GM19193 (cell line): Measurements from ENCODE around the gene PDZK1IP1.

Experiments used
- POLR2A ChIP-seq: IDR thresholded peaks from 4 replicates; pipeline ENCODE4 v1.6.1; 2011; ENCODE audit not compliant: insufficient read depth, insufficient read length; ENCODE audit errors: extremely low read depth

Gene PDZK1IP1

DNA sequence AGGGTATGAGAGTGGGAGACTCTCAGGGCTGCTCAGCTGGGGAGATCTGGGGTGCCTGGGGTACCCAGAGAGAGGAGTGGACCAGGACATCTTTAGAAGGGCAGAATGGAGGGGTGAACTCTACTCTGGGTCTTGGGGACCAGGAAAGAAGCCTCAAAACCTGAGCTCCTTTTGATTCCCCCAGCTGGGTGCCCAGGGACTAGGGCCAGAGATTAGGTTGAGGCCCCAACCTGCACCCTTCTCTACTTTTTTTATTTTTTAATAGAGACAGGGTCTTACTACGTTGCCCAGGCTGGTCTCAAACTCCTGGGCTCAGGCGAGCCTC, 1.9 kb downstream of the PDZK1IP1 start:
- TF ChIP-seq POLR2A: no peak

DNA sequence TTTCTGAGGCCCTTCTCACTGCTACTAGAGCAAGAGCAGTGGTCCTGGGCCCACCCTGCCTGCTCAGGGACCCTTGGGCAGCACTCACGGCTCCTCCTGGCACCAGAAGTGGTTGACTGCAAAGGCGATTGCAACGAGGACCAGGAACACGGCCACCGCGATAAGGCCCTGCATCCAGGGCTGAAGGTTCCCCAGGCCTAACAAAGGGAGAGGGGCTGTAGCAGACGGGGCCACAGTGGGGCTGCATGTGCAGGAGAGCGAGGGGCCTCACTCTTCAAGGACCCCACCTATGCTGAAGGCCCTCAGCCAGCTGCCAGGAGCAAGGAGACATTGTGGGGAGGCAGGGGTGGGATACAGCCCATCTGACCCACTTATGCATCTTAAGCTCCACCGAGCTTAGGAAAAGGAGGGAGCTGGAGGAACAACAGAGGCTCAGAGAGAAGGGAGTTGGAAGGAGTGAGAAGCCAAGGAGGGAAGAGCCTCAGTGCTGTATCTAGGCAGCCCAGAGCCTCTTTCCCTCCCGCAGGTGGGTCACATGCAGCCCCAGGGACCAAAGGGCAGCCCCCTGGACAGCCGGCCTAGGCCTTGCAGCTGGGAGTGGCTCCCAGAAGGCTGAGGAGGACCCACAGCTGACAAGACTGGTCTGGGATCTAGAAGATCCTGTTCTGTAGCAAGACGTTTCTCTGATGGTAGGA, 2.5 kb downstream of the PDZK1IP1 start:
- TF ChIP-seq POLR2A: no peak

DNA sequence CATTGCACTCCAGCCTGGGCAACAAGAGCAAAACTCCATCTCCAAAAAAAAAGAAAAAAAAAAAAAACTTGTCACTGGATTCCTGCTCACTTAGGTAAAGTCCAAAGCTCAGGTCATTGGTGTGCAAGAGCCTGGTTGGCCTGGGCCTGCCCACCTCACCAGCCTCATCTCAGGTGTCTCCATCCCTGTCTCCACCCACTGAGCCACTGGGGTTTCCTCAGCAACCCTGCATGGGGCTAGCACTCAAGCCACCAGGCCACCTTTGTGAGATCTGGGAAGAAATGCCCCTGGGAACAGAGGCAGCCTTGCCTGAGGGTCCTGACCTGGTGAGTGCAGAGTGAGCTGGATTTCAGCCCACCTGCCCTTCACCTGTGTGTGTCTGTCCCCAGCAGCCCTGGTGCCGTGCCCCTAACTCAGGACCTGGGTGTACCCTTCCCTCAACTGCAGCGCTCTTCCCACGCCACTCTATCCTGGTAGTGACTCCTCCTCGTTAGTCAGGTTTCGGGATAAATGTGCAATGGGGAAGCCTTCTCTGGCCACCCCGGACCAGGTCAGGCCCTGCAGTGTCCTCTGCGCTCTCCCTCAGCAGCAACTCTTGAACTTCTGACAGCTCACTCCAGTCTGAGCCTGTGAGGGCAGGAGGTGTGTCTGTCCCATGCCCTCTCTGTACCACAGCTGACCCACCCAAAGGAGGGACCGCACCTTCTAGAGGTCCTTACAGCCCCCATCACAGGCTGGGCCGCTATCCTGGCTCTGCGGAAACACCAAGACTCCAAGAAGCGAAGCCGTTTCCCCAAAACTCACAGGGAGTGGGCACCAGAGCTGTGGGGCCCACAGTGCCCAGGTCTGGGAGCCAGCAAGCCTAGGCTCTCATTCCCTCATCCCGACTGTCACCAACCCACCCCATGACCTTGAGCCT, 3.3 kb downstream of the PDZK1IP1 start:
- no peak for TF ChIP-seq POLR2A

DNA sequence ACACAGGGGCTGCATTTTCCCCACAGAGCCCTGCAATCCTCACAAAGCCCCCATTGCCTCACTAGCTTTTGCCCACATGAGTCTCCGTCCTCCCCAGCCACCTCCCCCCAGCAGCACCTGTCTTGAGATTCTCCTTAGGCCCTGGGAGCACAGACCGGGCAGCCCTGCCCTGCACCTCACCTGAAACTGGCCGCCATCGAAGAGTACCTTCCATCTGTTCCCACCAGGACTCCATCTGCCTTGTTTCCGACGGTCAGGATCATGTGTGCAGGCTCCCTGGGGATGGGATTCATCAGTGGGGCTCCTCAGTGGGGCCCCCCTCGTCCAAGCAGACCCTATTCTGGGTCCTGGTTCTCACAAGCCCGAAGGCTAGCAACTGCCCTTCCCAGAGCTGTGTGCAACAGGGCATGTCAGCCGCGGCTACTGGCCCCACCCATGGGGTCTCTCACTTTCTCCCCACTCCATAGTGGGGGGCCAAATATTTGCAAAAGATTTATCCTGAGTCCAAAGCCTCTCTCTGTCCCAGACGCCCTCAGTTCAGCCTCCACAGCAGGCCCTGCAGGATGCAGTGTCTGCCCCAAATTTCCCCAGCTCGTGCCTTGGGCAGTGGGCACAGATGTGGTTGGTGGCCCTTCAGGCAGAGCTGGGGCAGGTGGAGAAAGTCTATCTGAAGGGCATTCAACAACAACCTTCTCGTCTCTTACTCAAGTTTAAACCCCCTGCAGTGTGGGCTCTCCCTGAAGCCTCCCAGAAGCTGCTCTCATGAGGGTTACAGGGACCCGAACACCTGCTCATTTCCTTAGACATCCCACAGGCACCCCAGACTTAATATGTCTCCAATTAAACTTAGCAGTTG, 4.8 kb downstream of the PDZK1IP1 start:
- no peak for TF ChIP-seq POLR2A

DNA sequence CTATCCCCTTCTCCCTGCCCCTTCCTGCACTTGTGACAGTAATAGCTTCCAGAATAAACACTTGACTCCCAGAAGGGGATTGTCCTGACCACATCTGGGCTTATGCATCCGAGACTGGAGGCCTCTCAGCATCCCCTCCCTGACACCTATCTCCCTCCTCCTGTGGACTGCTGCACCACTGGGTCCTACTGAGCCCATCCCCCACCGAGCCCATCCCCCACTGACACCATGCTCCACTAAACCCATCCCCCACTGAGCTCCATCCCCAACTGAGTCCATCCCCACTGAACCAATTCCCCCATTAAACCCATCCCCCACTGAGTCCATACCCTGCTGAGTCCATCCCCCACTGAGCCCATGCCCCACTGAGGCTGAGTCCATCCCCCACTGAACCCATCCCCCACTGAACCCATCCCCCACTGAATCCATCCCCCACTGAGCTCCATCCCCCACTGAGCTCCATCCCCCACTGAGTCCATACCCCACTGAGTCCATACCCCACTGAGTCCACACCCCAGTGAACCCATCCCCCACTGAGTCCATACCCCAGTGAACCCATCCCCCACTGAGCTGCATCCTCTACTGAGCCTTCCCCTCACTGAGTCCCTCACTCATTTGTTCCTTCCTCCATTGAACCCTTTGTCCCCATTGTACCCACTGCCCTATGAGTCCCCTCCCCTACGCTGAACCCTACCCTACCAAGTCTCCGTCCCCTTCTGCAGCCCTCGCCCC, 5.6 kb downstream of the PDZK1IP1 start:
- TF ChIP-seq POLR2A: no peak

DNA sequence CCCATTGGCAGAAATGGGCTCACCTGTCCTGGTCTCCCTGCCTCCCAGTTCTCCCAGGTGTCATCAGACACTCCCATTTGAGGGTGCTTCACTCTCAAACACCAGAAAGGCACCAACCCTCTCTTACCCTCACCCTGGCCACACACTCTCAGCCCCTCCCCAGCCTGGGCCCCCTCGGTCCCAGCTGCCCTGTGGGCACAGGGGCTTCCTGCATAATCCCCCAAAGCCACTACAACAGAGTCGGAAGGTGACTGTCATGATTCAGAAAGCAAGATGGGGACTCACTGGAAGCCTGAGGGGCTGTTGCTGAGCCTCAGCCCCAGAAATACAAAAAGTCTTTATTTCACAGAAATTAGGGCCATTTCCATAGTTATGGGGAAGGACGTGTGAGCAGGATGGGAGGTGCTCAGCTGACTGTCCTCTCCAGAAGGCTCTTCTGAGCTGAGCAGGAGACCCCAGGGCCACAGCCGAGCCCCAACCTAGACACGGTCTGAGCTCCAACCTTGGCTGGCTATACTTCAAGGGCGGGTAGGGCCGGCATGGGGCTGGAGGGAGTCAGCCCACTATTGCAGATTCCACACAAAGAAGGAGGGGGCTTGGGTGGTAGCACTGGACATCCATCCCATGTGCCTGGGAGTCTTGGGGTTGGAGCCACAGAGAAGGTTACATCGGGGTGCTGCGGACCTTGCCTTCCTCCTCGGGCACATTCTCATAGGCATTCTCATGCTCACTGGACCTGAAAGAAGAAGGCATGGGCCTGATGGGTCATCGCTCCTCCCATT, 6.3 kb downstream of the PDZK1IP1 start:
- no peak for TF ChIP-seq POLR2A

DNA sequence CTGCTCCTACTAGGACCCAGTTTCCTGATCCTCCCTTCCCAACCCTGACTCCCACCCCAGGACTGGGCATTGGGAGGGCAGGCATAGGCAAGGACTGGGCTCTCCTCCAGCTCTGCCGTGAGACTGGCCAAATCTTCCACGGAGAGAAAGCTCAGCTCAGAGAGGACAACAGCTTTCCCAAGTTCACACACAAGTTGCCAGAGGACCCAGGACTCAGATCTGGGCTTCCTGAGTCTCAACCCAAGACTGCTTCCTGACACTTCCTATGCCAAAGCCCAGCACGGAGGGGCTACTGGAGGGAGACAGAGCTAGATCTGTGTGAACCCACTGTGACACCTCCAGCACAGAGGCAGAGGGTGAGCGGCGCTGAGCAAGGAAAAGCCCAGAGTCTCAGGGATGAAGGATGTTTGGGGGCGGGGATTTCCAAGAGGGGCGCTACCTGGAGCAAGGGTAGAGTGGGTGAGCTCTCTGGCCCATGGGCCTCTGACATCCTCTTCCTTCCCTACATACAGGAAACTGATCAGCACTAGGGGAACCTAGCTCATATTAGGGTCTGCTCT, 7.1 kb downstream of the PDZK1IP1 start:
- no peak for TF ChIP-seq POLR2A

DNA sequence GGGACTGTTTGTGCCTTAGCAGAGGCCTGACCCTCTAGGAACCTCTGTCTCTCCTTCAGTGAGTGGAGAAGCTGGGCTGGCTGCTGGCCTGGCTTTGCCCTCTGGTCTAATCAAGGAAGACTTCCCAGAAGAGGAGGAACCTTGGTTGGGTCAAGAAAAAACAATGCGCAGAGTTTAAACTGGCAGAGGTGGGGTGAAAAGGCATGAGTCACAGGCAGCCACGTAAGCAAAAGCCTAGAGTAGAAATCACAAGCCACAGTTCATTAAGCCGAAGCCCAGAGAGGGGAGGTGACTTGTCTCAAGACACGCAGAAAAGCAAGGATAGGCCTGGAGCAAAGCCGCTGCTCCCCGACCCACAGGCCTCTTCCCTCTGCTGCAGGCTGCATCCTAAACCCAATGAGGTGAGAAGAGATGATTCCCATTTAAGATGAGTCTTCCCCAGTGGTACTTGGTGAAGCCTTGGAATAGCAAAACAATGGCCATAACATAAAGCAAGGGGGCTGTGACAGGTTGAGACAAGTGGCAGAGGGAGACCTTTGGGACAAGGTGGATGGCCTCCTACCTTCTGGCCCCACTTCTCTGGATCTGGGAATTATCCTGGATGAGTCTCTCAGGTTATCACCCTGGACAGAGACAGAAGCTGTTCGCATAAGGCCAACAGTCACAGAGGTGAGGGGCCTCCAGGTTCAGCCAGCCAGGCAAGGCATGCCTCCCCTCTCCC, 7.7 kb downstream of the PDZK1IP1 start:
- TF ChIP-seq POLR2A: no peak

DNA sequence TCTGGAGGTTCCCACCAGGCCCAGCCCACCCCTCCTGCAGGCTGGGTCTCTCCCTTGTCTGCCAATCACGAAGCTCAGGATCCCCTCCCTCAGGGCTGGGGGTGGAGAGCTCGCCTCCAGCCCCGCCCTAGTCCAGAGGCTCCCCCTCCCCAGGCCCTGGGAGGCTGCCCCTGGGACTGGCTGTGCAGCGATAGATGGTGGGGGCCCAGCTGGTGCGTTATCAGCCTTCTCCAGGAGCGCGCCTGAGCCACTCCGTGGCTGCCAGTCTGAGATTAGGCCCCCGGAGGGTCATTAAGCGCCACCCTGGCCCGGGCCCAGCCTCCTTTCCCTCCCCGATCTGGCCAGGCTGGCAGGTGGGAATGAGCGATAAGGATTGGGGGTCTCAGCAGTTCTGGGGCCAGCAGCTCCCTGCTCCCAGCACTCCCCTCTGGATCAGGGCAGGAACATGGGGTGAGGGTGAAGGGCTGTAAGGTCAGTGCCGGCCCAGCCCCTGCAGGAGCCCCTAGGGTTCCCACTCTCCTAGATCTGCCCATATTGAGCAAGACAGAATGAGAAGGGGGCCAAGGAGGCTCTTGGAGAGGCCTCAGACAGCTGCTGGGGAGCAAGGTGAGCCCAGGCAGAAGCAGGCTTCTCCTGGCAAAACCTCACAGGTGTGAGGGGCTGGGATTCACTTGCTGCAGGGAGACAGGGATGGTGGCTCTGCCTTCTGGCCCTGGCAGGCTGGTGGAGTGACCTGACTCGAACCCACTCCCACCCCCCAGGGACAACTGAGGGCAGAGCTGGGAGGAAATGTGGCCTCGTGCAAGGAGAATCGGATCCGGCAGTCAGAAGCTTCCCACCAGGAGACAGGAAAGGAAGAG, 8.5 kb downstream of the PDZK1IP1 start:
- TF ChIP-seq POLR2A: no peak

DNA sequence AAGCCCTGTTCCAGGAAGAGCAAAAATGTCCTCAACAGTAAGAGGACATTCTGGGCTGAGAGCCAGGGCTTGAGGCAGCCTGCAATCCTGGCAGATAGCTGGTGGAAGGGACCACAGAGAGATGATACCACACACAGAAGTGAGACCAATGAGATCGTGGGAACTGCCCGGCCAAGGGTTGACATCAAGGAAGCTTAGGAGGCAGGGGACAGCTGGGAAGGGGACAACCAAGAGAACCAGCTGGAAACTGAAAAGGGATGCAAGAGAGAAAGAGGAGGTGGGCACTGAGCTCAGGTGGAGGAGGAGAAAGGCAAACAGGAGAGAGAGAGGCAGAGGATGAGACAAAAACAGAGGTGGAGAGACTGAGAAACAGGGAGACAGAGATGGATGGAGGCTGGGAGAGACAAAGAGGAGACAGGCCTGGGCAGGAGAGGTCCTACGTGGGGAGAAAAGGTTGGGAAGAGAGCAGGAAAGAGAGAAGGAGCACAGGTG, 9.2 kb downstream of the PDZK1IP1 start:
- TF ChIP-seq POLR2A: no peak

DNA sequence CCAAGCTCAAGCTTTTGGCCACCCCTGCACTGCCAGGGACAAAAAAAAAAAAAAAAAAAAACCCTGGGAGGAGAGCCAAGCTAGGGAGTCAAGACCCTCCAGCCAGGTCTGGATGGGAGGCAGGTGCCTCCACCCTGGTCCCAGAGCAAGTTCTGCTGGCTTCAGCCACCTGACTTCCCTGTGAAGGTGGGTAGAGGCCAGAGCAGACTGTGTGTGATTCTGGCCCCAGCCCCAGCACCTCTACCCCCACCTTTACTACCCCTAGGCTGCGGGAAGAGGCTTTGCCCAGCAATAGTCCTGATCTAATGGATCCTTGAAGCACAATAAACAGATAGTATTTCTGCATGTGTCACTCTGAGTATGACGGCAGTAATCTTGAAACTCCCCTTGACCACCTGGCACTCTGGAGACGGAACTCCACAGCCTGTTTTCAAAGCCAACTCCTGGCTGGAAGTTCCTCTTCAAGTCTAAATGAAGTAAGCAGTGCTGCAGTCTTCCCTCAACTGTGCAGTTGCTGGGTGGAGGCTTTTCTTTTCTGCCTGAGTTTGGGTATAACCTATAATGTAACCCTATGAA, 9.8 kb downstream of the PDZK1IP1 start:
- no peak for TF ChIP-seq POLR2A

DNA sequence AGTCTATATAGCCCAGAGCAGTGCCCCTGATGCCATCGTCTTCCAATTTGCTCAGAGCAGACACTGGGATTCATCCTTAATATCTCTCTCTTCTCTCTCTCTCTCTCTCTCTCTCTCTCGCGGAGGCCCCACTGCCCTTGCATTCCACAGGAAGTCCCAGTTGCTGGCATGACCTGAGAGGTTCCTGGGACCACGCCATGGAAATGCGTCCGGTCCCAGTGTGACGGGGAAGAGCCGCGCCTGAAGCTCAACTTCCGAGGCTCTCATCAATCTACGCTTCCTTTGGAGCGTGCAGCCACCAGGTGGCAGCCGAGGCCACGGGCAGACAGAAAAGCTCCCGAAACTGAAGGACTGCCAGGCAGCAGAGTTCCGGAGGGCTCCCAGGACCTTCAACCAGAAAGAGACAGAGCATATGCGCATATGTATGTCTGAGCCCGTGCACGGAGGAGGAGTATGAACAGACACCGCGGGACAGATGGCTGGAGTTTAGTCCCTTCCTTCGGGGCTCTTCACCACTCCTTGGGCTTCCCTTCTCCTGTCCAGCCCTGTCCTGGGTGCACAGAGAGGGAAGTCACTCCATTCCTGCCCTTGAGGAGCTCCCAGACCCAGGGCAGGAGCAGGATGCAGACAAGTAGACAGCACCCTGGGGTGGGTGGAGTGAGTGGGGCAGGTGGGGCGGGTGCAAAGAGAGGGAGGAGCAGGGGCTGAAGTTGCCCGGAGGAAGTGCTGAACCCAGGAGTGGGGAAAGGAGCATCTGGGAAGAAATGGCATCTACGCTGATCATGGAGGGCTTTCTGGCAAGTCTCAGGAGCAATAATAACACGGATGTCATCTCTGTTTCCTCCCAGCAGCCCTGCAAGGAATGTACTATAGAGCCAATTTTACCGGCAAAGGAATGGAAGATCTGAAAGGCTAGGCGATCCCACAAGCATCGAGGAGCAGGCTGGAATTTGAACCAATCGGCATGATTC, 10.5 kb downstream of the PDZK1IP1 start:
- TF ChIP-seq POLR2A: no peak
